ENCODE data around the gene C14orf132. TPM values are rescaled to one million over a fixed set of nuclear protein-coding genes. Genes with fewer than 3 reads are reported as not detected.

The C14orf132 gene
- 5.0 to 9.9 TPM (median 7.8 TPM) in 5 replicates for total RNA-seq (2022; extraction: Qiagen RNA extraction)

DNA sequence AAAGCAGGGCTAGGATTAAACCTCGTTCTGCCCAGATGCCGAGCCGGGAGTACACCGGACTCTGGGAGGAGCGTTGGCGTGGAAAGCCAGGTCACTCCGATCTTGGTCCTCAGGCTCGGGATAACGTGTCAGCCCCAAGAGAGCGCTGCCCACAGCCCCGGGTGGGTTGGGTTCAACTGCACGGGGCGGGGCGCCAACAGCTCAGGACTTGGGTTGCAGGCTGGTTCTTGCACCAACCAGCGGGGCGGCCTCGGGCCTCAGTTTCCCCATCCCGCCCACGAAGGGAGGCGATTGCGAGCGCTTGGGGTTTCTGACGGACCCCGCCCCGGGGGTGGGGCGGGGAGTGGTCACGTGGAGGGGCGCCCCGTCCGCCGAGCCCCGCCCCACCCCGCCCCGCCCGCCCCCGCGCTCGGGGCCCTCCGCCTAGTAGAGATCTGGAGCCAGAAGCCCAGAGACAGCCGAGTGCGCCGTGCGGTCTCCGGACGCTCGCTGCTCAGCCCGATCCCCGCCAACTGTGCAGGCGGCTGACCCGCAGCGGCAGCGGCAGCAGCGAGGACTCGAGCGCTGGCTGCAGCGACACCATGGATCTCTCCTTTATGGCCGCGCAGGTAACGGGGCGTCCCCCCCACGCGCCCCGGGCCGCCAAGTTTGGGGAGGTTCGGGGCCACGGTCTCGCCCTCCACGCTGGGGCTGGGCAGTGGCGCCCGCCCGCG lies at the start of gene C14orf132:
Gene C14orf132, plus strand, starts transcription at position 443 of the 713 bp plus-strand sequence. Its CDS starts 139 bp downstream, at position 582.

Other genes starting within 250 kb of the C14orf132 start
- gene TUNAR, start 162.5 kb upstream of the C14orf132 start, total RNA-seq (2022; extraction: Qiagen RNA extraction) = not detected in 5 replicates
- gene BDKRB2, start 165.5 kb downstream of the C14orf132 start, total RNA-seq (2022; extraction: Qiagen RNA extraction) = 0.91 to 1.3 TPM (median 1.1 TPM) in 5 replicates
- gene BDKRB1, start 216.8 kb downstream of the C14orf132 start, total RNA-seq (2022; extraction: Qiagen RNA extraction) = 0.38 to 0.66 TPM (median 0.44 TPM) in 5 replicates

Data from A549 treated with dexamethasone at 1 μM for 4 hours (cell line).